Loucy (cell line): ENCODE results near the gene SNRPD1.
"Not testable (repeated sequence)": the region's sequence is repeated elsewhere in the genome, so short reads cannot be mapped to it uniquely, and the experiment has no call there.

Experiments used
- EZH2phosphoT487 ChIP-seq: fragments of 200-600 bp; IDR thresholded peaks from 2 replicates; pipeline ENCODE4 v1.6.1; 2018; ENCODE audit warnings: antibody characterized with exemption, mild to moderate bottlenecking, moderate library complexity, borderline replicate concordance
- TF ChIP-seq, protein P1 (sequence below): fragments of 200-600 bp; sonication (generic); conservative IDR thresholded peaks from 2 replicates; pipeline ENCODE4 v1.5.1; 2014; ENCODE audit warnings: mild to moderate bottlenecking, antibody characterized with exemption, low read length

- TF ChIP-seq, protein P1, sequence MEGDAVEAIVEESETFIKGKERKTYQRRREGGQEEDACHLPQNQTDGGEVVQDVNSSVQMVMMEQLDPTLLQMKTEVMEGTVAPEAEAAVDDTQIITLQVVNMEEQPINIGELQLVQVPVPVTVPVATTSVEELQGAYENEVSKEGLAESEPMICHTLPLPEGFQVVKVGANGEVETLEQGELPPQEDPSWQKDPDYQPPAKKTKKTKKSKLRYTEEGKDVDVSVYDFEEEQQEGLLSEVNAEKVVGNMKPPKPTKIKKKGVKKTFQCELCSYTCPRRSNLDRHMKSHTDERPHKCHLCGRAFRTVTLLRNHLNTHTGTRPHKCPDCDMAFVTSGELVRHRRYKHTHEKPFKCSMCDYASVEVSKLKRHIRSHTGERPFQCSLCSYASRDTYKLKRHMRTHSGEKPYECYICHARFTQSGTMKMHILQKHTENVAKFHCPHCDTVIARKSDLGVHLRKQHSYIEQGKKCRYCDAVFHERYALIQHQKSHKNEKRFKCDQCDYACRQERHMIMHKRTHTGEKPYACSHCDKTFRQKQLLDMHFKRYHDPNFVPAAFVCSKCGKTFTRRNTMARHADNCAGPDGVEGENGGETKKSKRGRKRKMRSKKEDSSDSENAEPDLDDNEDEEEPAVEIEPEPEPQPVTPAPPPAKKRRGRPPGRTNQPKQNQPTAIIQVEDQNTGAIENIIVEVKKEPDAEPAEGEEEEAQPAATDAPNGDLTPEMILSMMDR, result not testable (repeated sequence)
- not testable (repeated sequence) for TF ChIP-seq EZH2phosphoT487
Observed at GRCh38 chr18:21675354-21675753, 63.2 kb downstream of the SNRPD1 start.
